ENCODE measurements around the gene CPZ. TPM values are rescaled to one million over a fixed set of nuclear protein-coding genes. Genes with fewer than 3 reads are reported as not detected.

The CPZ gene
- total and polyA plus RNA-seq, 10 of the 15 experiments (the other 5 are each of a cell fraction or from before 2014, with no cell fraction given), result not detected

DNA sequence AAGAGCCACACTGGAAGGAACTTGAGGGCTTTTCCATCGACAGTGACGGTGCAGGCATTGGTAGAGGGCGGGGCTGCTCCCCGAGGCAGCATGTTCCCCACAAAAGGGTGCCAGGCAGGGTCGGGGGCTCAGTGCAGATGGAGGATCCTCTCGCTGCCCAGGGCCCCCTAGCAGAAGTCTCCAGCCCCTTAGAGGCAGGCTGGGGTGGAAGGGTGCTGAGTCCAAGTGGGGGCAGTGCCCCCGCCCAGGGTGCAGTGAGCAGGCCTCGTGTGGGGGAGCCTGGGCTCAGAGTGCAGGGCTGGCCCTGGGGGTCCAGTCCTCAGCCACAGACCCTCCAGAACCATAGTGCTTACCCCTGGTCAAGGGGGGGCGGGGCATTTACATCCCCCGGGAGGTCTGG is 9.0 kb downstream of the CPZ start:
- no peaks in the 10 kb centered on the region; a peak in 1 of 4 replicates for H3K27me3 ChIP-seq (replicated peaks in 1 of 2; ENCODE audit: control insufficient read depth in 2 of 2, insufficient read depth in 2 of 2, low read length in 1 of 2)
- no peak for ATAC-seq
- TF ChIP-seq, protein P1, sequence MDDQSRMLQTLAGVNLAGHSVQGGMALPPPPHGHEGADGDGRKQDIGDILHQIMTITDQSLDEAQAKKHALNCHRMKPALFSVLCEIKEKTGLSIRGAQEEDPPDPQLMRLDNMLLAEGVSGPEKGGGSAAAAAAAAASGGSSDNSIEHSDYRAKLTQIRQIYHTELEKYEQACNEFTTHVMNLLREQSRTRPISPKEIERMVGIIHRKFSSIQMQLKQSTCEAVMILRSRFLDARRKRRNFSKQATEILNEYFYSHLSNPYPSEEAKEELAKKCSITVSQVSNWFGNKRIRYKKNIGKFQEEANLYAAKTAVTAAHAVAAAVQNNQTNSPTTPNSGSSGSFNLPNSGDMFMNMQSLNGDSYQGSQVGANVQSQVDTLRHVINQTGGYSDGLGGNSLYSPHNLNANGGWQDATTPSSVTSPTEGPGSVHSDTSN (IDR thresholded peaks at IDR 0.05; ENCODE audit: insufficient replicate concordance, low read depth, low read length), result no peak
- TF ChIP-seq POLR2AphosphoS5 (IDR thresholded peaks at IDR 0.05; ENCODE audit: low read length) (no peak), RBBP5 (conservative IDR thresholded peaks at IDR 0.05) (no peak)
- no peaks in the 10 kb centered on the region for H3K36me3 ChIP-seq (ENCODE audit: control insufficient read depth in 2 of 2, insufficient read depth in 2 of 2, low read length in 1 of 2)
- H3K27ac ChIP-seq (ENCODE audit: control insufficient read depth, insufficient read depth), result no peak overlapping the region
- intact Hi-C loops (cut with micrococcal nuclease; ENCODE audit: unreplicated experiment), result no loop called here
- no peak overlapping the region for H3K4me3 ChIP-seq
- no peaks in the 10 kb centered on the region for H3K4me1 ChIP-seq (ENCODE audit: control insufficient read depth, insufficient read depth, low read length)
- H2AFZ ChIP-seq (ENCODE audit: control insufficient read depth, low read depth, low read length), result no peak overlapping the region
- no peaks in the 10 kb centered on the region for H3K9me3 ChIP-seq (replicated peaks; ENCODE audit: control insufficient read depth, insufficient read depth, low read length)
- WGBS (ENCODE audit: insufficient coverage, insufficient replicate concordance, low lambda C conversion rate, missing lambda C conversion rate), result 27% methylated on average over 10 of the region's 10 CpGs
- RAD21 ChIA-PET (ENCODE audit: unreplicated experiment), result no interaction called here
- FAIRE-seq, result no peak
- CTCF ChIA-PET, result no interaction called here
- no peak overlapping the region for H3K4me2 ChIP-seq (ENCODE audit: control insufficient read depth, insufficient read depth)
- POLR2A ChIA-PET, result no interaction called here
- in situ Hi-C loops (cut with MboI), result no loop called here
- H3K79me2 ChIP-seq (ENCODE audit: control insufficient read depth, insufficient read depth, low read length), result no peaks in the 10 kb centered on the region
- no peak overlapping the region for H3K9ac ChIP-seq (ENCODE audit: control insufficient read depth, insufficient read depth, low read length)
- DNase-seq (ENCODE audit: low read depth, low spot score), result no peak
- no TSS peak for BruUV-seq (replicated peaks)
- H4K20me1 ChIP-seq (ENCODE audit: control insufficient read depth, insufficient read depth), result no peaks in the 10 kb centered on the region
- SMC1A ChIA-PET (ENCODE audit: uncharacterized antibody, unreplicated experiment), result no interaction called here

DNA sequence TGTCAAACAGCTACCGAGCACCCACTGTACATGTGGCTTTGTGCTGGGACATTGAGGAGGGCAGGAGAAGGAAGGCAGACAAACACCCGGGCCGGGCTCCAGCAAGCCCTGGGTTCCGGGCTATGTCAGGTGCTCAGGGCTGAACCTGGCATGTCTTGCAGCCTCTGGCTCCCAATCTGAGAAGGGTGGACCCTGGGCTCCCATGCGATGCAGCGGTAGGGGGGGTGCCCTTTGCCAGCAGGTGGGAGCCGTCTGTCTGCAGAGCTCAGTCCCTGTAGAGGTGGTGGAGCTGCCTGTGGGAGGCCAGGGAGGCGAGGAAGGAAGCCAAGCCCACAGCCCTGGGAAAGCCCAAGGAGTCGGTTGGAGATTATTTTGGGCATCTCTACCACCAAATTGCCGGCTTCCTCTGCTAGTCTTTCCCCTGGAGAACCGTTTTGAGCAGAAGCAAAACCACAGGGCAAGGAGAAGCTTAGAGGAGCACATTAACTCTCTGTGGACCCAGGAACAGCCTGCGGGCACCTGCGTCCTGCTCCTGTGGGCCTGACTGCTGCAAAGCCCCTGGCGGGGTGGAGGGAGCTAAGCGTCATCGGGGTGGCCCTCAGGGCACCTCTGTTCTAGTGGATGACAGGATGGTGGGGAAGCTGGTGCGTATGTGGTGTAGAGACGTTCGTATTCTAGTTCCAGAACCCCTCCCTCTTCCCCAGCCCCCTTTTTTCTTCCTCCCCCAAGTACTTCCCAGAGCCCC is 10.3 kb downstream of the CPZ start:
- Histone ChIP-seq H3K27ac (ENCODE audit: control insufficient read depth, insufficient read depth) (no peak overlapping the region), H3K79me2 (ENCODE audit: control insufficient read depth, insufficient read depth, low read length) (no peaks in the 10 kb centered on the region), H3K4me3 (no peak overlapping the region), H3K4me2 (ENCODE audit: control insufficient read depth, insufficient read depth) (no peak overlapping the region), H3K9ac (ENCODE audit: control insufficient read depth, insufficient read depth, low read length) (no peak overlapping the region), H4K20me1 (ENCODE audit: control insufficient read depth, insufficient read depth) (no peaks in the 10 kb centered on the region), H3K36me3 (ENCODE audit: control insufficient read depth in 2 of 2, insufficient read depth in 2 of 2, low read length in 1 of 2) (no peaks in the 10 kb centered on the region), H3K27me3 (replicated peaks in 1 of 2; ENCODE audit: control insufficient read depth in 2 of 2, insufficient read depth in 2 of 2, low read length in 1 of 2) (no peaks in the 10 kb centered on the region; a peak in 1 of 4 replicates), H3K4me1 (ENCODE audit: control insufficient read depth, insufficient read depth, low read length) (no peaks in the 10 kb centered on the region), H3K9me3 (replicated peaks; ENCODE audit: control insufficient read depth, insufficient read depth, low read length) (no peaks in the 10 kb centered on the region), H2AFZ (ENCODE audit: control insufficient read depth, low read depth, low read length) (no peak overlapping the region)
- WGBS (ENCODE audit: insufficient coverage, insufficient replicate concordance, low lambda C conversion rate, missing lambda C conversion rate), result 14% methylated on average over 19 of the region's 19 CpGs
- ATAC-seq (no peak), FAIRE-seq (no peak), DNase-seq (ENCODE audit: low read depth, low spot score) (no peak)
- intact Hi-C loops (cut with micrococcal nuclease; ENCODE audit: unreplicated experiment), result no loop called here
- RAD21 ChIA-PET (ENCODE audit: unreplicated experiment), result no interaction called here
- POLR2A ChIA-PET, result no interaction called here
- in situ Hi-C loops (cut with MboI), result no loop called here
- SMC1A ChIA-PET (ENCODE audit: uncharacterized antibody, unreplicated experiment), result no interaction called here
- CTCF ChIA-PET, result no interaction called here
- no TSS peak for BruUV-seq (replicated peaks)
- TF ChIP-seq RELA (IDR thresholded peaks at IDR 0.05; ENCODE audit: borderline replicate concordance, partially characterized antibody) (no peak), KAT2A (conservative IDR thresholded peaks at IDR 0.05; ENCODE audit: control insufficient read depth, low read depth, low read length) (no peak), WRNIP1 (IDR thresholded peaks at IDR 0.05; ENCODE audit: borderline replicate concordance, low read depth, low read length) (no peak), NFIC (IDR thresholded peaks at IDR 0.05; ENCODE audit: low read depth, low read length) (no peak), CBFB (IDR thresholded peaks at IDR 0.05; ENCODE audit: low read depth) (no peak), MYC (IDR thresholded peaks at IDR 0.05; ENCODE audit: insufficient read depth, insufficient read length, insufficient replicate concordance, low read length, severe bottlenecking) (no peak), RAD21 (IDR thresholded peaks at IDR 0.05; ENCODE audit: insufficient read depth, low read depth, low read length) (no peak), NR2C1 (IDR thresholded peaks at IDR 0.05) (no peak), MTA3 (IDR thresholded peaks at IDR 0.05; ENCODE audit: borderline replicate concordance, low read length) (no peak), SMAD5 (IDR thresholded peaks at IDR 0.05; ENCODE audit: low read depth) (no peak), GABPA (IDR thresholded peaks at IDR 0.05; ENCODE audit: low read depth) (no peak), ZNF207 (IDR thresholded peaks at IDR 0.05; ENCODE audit: borderline replicate concordance) (no peak), PAX5 (IDR thresholded peaks at IDR 0.05; ENCODE audit: borderline replicate concordance, low read depth, low read length) (no peak)

Data from GM12878 (cell line).